ENCODE measurements around the gene WDR5B. TPM values are rescaled to one million over a fixed set of nuclear protein-coding genes. Genes with fewer than 3 reads are reported as not detected.

The WDR5B gene
- total and polyA plus RNA-seq, 2 donors: 9.2 to 10.0 TPM

GRCh38 chr3:122389892-122390291 is 26.0 kb downstream of the WDR5B start:
- WGBS: 99% methylated on average over 4 of the region's 4 CpGs
- Histone ChIP-seq H3K27ac (ENCODE audit: low read depth in 1 of 2, low read length in 1 of 2) (no peak overlapping the region), H3K4me1 (ENCODE audit: control insufficient read depth in 2 of 2, insufficient read depth in 2 of 2, low read length in 2 of 2) (no peaks in the 10 kb centered on the region)

GRCh38 chr3:122389197-122389596 is 26.7 kb downstream of the WDR5B start:
- H3K4me3 ChIP-seq (ENCODE audit: low read length in 2 of 2): no peak overlapping the region
- peaks cover 0 to 4% of the 10 kb centered on the region in 2 donors for H3K4me1 ChIP-seq (ENCODE audit: control insufficient read depth in 2 of 2, insufficient read depth in 2 of 2, low read length in 2 of 2)
- no peak for DNase-seq (ENCODE audit: low read depth in 6 of 9, low spot score in 9 of 9)
- no peaks in the 10 kb centered on the region for H3K27me3 ChIP-seq (ENCODE audit: control insufficient read depth in 2 of 2, insufficient read depth in 1 of 2, low read length in 1 of 2)
- no peaks in the 10 kb centered on the region for H3K9me3 ChIP-seq (ENCODE audit: control insufficient read depth in 2 of 2, insufficient read depth in 1 of 2, low read length in 1 of 2)
- H3K27ac ChIP-seq (ENCODE audit: low read depth in 1 of 2, low read length in 1 of 2): no peak overlapping the region
- H3K36me3 ChIP-seq (ENCODE audit: control insufficient read depth in 2 of 2, insufficient read depth in 2 of 2, low read length in 1 of 2): no peaks in the 10 kb centered on the region

More at GRCh38 chr3:122389892-122390291, 26.0 kb downstream of the WDR5B start:
- no peaks in the 10 kb centered on the region for H3K36me3 ChIP-seq (ENCODE audit: control insufficient read depth in 2 of 2, insufficient read depth in 2 of 2, low read length in 1 of 2)
- no peaks in the 10 kb centered on the region for H3K27me3 ChIP-seq (ENCODE audit: control insufficient read depth in 2 of 2, insufficient read depth in 1 of 2, low read length in 1 of 2)
- H3K9me3 ChIP-seq (ENCODE audit: control insufficient read depth in 2 of 2, insufficient read depth in 1 of 2, low read length in 1 of 2): no peaks in the 10 kb centered on the region
- no peak overlapping the region for H3K4me3 ChIP-seq (ENCODE audit: low read length in 2 of 2)
- DNase-seq (ENCODE audit: low read depth in 6 of 9, low spot score in 9 of 9): no peak

DNA sequence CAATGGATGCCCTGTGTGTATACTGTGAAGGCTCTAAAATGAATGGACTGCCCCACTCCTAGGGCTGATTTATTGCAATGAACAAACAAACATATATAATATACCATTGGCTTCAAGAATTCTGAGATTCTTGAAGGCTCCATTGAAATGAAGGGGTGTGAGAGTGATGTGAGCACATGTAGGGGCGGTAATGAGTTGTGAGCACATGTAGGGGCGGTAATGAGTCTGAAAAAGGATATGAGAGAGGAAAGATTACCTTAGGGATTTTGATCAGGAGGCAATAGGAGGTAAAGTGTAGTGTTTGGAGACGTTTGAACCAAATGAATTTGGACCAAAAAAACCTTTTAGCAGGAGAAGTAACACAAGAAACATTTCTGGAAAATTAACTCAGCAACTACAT is 28.2 kb downstream of the WDR5B start:
- 94% methylated on average over 3 of the region's 3 CpGs for WGBS
- DNase-seq (ENCODE audit: low read depth in 6 of 9, low spot score in 9 of 9): no peak
- no peaks in the 10 kb centered on the region for H3K27me3 ChIP-seq (ENCODE audit: control insufficient read depth in 2 of 2, insufficient read depth in 1 of 2, low read length in 1 of 2)
- peaks cover under 1 to 10% of the 10 kb centered on the region in 2 donors for H3K4me1 ChIP-seq (ENCODE audit: control insufficient read depth in 2 of 2, insufficient read depth in 2 of 2, low read length in 2 of 2)
- H3K36me3 ChIP-seq (ENCODE audit: control insufficient read depth in 2 of 2, insufficient read depth in 2 of 2, low read length in 1 of 2): no peaks in the 10 kb centered on the region
- no peak overlapping the region for H3K4me3 ChIP-seq (ENCODE audit: low read length in 2 of 2)
- H3K9me3 ChIP-seq (ENCODE audit: control insufficient read depth in 2 of 2, insufficient read depth in 1 of 2, low read length in 1 of 2): no peaks in the 10 kb centered on the region
- no peak overlapping the region for H3K27ac ChIP-seq (ENCODE audit: low read depth in 1 of 2, low read length in 1 of 2)

DNA sequence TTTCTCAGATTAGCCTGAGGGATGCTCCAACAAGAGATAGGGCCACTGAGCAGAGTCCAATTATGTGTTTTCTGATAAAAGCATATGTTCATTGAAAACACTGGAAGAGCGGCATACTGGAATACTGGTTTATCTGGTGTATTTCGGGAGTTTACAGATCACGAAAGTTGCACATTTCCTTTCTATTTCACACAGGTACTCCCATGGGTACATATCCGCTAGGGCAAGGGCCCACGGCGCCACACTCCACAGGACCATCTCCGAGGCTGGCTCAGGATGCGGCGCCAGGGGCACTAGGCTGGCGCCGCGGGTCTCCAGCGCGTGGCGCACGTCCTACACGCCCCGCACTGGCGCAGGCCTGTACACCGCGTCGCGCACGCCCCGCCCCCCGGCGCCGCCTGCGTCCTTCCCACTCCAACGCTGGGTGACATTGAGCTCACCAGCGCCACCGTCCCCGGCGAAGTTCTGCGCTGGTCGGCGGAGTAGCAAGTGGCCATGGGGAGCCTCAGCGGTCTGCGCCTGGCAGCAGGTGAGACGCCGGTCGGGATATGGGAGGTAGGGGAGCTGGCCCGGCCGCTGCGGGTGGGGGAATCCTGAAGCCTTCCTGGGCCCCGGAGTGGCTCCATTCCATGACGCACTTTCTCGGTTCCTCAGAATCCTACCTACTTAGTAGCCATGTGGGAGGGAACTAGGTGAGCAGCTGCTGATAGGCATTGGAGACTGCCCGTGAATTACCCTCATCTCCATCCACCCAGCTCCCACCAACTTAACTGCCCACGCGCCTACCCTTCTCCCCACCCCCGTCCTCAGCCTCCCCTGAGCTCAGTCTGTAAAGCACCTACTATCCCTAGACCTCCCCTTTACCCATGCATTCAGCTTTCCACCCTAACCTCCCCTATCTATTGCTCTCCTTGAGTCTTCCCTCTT is 31.8 kb downstream of the WDR5B start, which contains the start of gene FAM162A:
Gene FAM162A, plus strand, starts transcription at position 412 of the 927 bp plus-strand sequence. Its CDS starts 84 bp downstream, at position 496.
- Histone ChIP-seq H3K9me3 (ENCODE audit: control insufficient read depth in 2 of 2, insufficient read depth in 1 of 2, low read length in 1 of 2) (no peaks in the 10 kb centered on the region), H3K4me3 (ENCODE audit: low read length in 2 of 2) (peak within 1 kb of the TSS; percentile 73 to 92), H3K4me1 (ENCODE audit: control insufficient read depth in 2 of 2, insufficient read depth in 2 of 2, low read length in 2 of 2) (peaks cover 2 to 12% of the 10 kb centered on the region in 2 donors), H3K27ac (ENCODE audit: low read depth in 1 of 2, low read length in 1 of 2) (peak within 1 kb of the TSS; percentile 82 to 90), H3K36me3 (ENCODE audit: control insufficient read depth in 2 of 2, insufficient read depth in 2 of 2, low read length in 1 of 2) (no peaks in the 10 kb centered on the region), H3K27me3 (ENCODE audit: control insufficient read depth in 2 of 2, insufficient read depth in 1 of 2, low read length in 1 of 2) (no peaks in the 10 kb centered on the region)
- DNase-seq (ENCODE audit: low read depth in 6 of 9, low spot score in 9 of 9): peak; percentile 75 to 96 (median 91)
- WGBS: under 1% methylated on average over 52 of the region's 52 CpGs

- no peaks in the 10 kb centered on the region for H3K27me3 ChIP-seq (ENCODE audit: control insufficient read depth in 2 of 2, insufficient read depth in 1 of 2, low read length in 1 of 2)
- peaks cover 2 to 12% of the 10 kb centered on the region in 2 donors for H3K4me1 ChIP-seq (ENCODE audit: control insufficient read depth in 2 of 2, insufficient read depth in 2 of 2, low read length in 2 of 2)
- DNase-seq (ENCODE audit: low read depth in 6 of 9, low spot score in 9 of 9): peak; percentile 67 to 93 (median 80)
- no peaks in the 10 kb centered on the region for H3K36me3 ChIP-seq (ENCODE audit: control insufficient read depth in 2 of 2, insufficient read depth in 2 of 2, low read length in 1 of 2)
- H3K27ac ChIP-seq (ENCODE audit: low read depth in 1 of 2, low read length in 1 of 2): peak within 1 kb of the TSS; percentile 82 to 90
- under 1% methylated on average over 31 of the region's 31 CpGs for WGBS
- no peaks in the 10 kb centered on the region for H3K9me3 ChIP-seq (ENCODE audit: control insufficient read depth in 2 of 2, insufficient read depth in 1 of 2, low read length in 1 of 2)
- H3K4me3 ChIP-seq (ENCODE audit: low read length in 2 of 2): peak within 1 kb of the TSS; percentile 73 to 92
Measured at GRCh38 chr3:122382888-122383666, 32.8 kb downstream of the WDR5B start, which contains the start of gene MIX23. MIX23 (minus strand) TSS chr3:122383231; CDS start chr3:122383224, 7 bp downstream.

- no peak overlapping the region for H3K27ac ChIP-seq (ENCODE audit: low read depth in 1 of 2, low read length in 1 of 2)
- peaks cover 2 to 3% of the 10 kb centered on the region in 2 donors for H3K4me1 ChIP-seq (ENCODE audit: control insufficient read depth in 2 of 2, insufficient read depth in 2 of 2, low read length in 2 of 2)
- H3K9me3 ChIP-seq (ENCODE audit: control insufficient read depth in 2 of 2, insufficient read depth in 1 of 2, low read length in 1 of 2): no peaks in the 10 kb centered on the region
- no peak overlapping the region for H3K4me3 ChIP-seq (ENCODE audit: low read length in 2 of 2)
- DNase-seq (ENCODE audit: low read depth in 6 of 9, low spot score in 9 of 9): no peak
- WGBS: 94% methylated on average over 4 of the region's 4 CpGs
- H3K36me3 ChIP-seq (ENCODE audit: control insufficient read depth in 2 of 2, insufficient read depth in 2 of 2, low read length in 1 of 2): peaks cover 0 to 2% of the 10 kb centered on the region in 2 donors
- no peaks in the 10 kb centered on the region for H3K27me3 ChIP-seq (ENCODE audit: control insufficient read depth in 2 of 2, insufficient read depth in 1 of 2, low read length in 1 of 2)
Measured at GRCh38 chr3:122377975-122378374, 37.9 kb downstream of the WDR5B start.

- no peaks in the 10 kb centered on the region for H3K27me3 ChIP-seq (ENCODE audit: control insufficient read depth in 2 of 2, insufficient read depth in 1 of 2, low read length in 1 of 2)
- H3K27ac ChIP-seq (ENCODE audit: low read depth in 1 of 2, low read length in 1 of 2): no peak overlapping the region
- H3K4me1 ChIP-seq (ENCODE audit: control insufficient read depth in 2 of 2, insufficient read depth in 2 of 2, low read length in 2 of 2): no peaks in the 10 kb centered on the region
- 98% methylated on average over 1 of the region's 1 CpG for whole genome bisulfite sequencing
- peaks cover 3 to 4% of the 10 kb centered on the region in 2 donors for H3K36me3 ChIP-seq (ENCODE audit: control insufficient read depth in 2 of 2, insufficient read depth in 2 of 2, low read length in 1 of 2)
- no peaks in the 10 kb centered on the region for H3K9me3 ChIP-seq (ENCODE audit: control insufficient read depth in 2 of 2, insufficient read depth in 1 of 2, low read length in 1 of 2)
- no peak for DNase-seq (ENCODE audit: low read depth in 6 of 9, low spot score in 9 of 9)
- no peak overlapping the region for H3K4me3 ChIP-seq (ENCODE audit: low read length in 2 of 2)
Measured at GRCh38 chr3:122374034-122374433, 41.8 kb downstream of the WDR5B start.

DNA sequence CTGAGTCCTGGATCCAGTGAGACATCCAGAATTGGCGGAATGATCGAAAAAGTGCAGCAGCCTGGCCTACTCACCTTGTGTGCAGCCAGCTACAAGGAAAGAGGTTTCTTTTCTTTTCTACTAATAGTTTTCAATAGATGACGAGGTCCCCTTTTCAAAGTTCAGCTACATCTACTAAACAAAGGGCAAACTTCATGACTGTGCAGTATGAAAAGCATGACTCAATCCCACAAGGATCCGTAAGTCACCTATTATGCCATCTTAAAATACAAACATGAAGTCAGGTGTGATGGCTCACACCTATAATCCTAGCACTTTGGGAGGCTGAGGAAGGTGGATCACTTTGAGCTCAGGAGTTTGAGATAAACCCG is 49.5 kb downstream of the WDR5B start:
- DNase-seq (ENCODE audit: low read depth in 6 of 9, low spot score in 9 of 9): no peak
- Histone ChIP-seq H3K36me3 (ENCODE audit: control insufficient read depth in 2 of 2, insufficient read depth in 2 of 2, low read length in 1 of 2) (peaks cover 14 to 21% of the 10 kb centered on the region in 2 donors), H3K27ac (ENCODE audit: low read depth in 1 of 2, low read length in 1 of 2) (no peak overlapping the region), H3K4me3 (ENCODE audit: low read length in 2 of 2) (no peak overlapping the region), H3K4me1 (ENCODE audit: control insufficient read depth in 2 of 2, insufficient read depth in 2 of 2, low read length in 2 of 2) (no peaks in the 10 kb centered on the region), H3K9me3 (ENCODE audit: control insufficient read depth in 2 of 2, insufficient read depth in 1 of 2, low read length in 1 of 2) (no peaks in the 10 kb centered on the region), H3K27me3 (ENCODE audit: control insufficient read depth in 2 of 2, insufficient read depth in 1 of 2, low read length in 1 of 2) (no peaks in the 10 kb centered on the region)
- WGBS: 98% methylated on average over 5 of the region's 5 CpGs
